ENCODE data around the gene TSPAN9.

TSPAN9 gene, protein sequence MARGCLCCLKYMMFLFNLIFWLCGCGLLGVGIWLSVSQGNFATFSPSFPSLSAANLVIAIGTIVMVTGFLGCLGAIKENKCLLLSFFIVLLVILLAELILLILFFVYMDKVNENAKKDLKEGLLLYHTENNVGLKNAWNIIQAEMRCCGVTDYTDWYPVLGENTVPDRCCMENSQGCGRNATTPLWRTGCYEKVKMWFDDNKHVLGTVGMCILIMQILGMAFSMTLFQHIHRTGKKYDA
- long read RNA-seq, result 0 reads

DNA sequence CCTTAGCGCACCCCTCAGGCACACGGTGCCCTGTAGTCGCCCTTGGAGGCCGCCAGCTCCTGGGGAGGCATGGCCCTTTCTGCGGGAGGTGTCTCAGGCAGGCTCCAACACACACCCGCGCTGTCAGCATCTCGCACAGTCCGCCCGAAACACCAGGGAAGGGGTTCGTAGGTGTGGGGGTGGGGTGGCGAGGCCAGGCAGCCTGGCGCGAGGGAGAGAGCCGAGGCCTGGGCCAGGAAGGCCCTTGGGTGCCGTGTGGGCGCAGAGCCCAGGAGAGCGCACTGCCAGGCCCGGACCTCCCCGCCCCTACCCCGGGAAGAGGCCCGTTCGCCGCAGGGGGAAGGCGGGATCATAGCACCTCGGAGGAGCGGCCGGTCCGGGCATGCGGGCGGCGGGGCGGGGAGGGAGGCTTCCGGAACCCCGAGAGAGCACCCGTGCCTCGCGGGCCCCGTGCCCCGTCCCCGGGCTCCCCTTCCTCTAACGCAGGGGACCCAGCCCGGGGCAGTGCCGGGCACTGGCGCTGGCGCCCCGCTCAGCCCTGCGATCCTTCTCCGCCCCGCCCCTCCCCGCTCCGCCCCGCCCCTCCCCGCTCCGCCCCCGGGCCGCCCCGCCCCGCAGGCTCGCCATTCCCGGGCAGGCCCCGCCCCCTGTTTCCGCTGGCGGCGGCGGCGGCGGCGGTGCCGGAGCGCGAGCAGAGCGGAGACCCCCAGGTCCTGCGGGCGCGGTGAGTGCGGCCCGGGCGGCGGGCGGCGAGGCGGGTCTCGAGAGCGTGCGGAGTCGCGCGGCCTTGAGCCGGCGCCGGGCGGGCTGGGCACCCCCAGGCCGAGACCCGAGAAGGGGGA, at the start of gene TSPAN9:
Gene TSPAN9, plus strand, starts transcription at position 650 of the 842 bp plus-strand sequence. CDS start 123,815 bp downstream, outside the sequence.
- DNase-seq (ENCODE audit: low read depth in 1 of 2, low spot score in 1 of 2), result peak in 1 of 2 experiments; percentile 15
- TF ChIP-seq POLR2AphosphoS5 (IDR thresholded peaks at IDR 0.05; ENCODE audit: low read depth) (no peak), GABPA (IDR thresholded peaks at IDR 0.05; ENCODE audit: low read depth) (no peak), SPI1 (IDR thresholded peaks at IDR 0.05; ENCODE audit: borderline replicate concordance, low read depth) (no peak)
- TF ChIP-seq, protein P1, sequence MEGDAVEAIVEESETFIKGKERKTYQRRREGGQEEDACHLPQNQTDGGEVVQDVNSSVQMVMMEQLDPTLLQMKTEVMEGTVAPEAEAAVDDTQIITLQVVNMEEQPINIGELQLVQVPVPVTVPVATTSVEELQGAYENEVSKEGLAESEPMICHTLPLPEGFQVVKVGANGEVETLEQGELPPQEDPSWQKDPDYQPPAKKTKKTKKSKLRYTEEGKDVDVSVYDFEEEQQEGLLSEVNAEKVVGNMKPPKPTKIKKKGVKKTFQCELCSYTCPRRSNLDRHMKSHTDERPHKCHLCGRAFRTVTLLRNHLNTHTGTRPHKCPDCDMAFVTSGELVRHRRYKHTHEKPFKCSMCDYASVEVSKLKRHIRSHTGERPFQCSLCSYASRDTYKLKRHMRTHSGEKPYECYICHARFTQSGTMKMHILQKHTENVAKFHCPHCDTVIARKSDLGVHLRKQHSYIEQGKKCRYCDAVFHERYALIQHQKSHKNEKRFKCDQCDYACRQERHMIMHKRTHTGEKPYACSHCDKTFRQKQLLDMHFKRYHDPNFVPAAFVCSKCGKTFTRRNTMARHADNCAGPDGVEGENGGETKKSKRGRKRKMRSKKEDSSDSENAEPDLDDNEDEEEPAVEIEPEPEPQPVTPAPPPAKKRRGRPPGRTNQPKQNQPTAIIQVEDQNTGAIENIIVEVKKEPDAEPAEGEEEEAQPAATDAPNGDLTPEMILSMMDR (IDR thresholded peaks at IDR 0.05; ENCODE audit: insufficient read depth, low read length), result no peak
- TF ChIP-seq, protein P2, sequence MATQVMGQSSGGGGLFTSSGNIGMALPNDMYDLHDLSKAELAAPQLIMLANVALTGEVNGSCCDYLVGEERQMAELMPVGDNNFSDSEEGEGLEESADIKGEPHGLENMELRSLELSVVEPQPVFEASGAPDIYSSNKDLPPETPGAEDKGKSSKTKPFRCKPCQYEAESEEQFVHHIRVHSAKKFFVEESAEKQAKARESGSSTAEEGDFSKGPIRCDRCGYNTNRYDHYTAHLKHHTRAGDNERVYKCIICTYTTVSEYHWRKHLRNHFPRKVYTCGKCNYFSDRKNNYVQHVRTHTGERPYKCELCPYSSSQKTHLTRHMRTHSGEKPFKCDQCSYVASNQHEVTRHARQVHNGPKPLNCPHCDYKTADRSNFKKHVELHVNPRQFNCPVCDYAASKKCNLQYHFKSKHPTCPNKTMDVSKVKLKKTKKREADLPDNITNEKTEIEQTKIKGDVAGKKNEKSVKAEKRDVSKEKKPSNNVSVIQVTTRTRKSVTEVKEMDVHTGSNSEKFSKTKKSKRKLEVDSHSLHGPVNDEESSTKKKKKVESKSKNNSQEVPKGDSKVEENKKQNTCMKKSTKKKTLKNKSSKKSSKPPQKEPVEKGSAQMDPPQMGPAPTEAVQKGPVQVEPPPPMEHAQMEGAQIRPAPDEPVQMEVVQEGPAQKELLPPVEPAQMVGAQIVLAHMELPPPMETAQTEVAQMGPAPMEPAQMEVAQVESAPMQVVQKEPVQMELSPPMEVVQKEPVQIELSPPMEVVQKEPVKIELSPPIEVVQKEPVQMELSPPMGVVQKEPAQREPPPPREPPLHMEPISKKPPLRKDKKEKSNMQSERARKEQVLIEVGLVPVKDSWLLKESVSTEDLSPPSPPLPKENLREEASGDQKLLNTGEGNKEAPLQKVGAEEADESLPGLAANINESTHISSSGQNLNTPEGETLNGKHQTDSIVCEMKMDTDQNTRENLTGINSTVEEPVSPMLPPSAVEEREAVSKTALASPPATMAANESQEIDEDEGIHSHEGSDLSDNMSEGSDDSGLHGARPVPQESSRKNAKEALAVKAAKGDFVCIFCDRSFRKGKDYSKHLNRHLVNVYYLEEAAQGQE (IDR thresholded peaks at IDR 0.05; ENCODE audit: insufficient replicate concordance, low read depth), result no peak
- no peak within 1 kb of the TSS for H3K27ac ChIP-seq (replicated peaks)
- H3K27me3 ChIP-seq (ENCODE audit: insufficient read depth, poor library complexity, severe bottlenecking), result peaks cover 26% of the 10 kb centered on the region
- peak within 1 kb of the TSS; percentile 44 for H3K4me3 ChIP-seq (replicated peaks; ENCODE audit: insufficient read depth, low read length)

DNA sequence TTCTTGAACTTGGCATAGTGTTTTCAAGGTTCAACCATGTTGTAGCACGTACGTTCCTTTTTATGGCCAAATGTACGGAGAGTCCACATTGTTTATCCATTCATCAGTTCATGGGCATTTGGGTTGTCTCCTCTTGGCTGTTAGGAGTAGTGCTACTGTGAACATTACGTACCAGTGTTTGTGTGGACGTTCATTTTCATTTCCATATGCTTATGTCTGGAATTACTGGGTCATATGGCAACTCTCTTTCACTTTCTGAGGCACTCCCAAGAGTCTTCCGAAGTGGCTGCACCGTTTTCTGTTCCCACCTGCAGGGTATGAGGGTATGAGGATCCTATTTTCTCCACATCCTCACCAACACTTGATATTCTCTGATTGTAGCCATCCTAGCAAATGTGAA, 49.1 kb upstream of the TSPAN9 start:
- TF ChIP-seq, protein P1 (IDR thresholded peaks at IDR 0.05; ENCODE audit: insufficient read depth, low read length), result no peak
- TF ChIP-seq, protein P2 (IDR thresholded peaks at IDR 0.05; ENCODE audit: insufficient replicate concordance, low read depth), result no peak
- TF ChIP-seq POLR2AphosphoS5 (IDR thresholded peaks at IDR 0.05; ENCODE audit: low read depth), result no peak
- no peak for TF ChIP-seq GABPA (IDR thresholded peaks at IDR 0.05; ENCODE audit: low read depth)
- no peak for TF ChIP-seq SPI1 (IDR thresholded peaks at IDR 0.05; ENCODE audit: borderline replicate concordance, low read depth)
- H3K27me3 ChIP-seq (ENCODE audit: insufficient read depth, poor library complexity, severe bottlenecking), result peaks cover 2% of the 10 kb centered on the region
- DNase-seq (ENCODE audit: low read depth in 1 of 2, low spot score in 1 of 2), result no peak
- H3K27ac ChIP-seq (replicated peaks), result no peak overlapping the region
- H3K4me3 ChIP-seq (replicated peaks; ENCODE audit: insufficient read depth, low read length), result no peak overlapping the region

DNA sequence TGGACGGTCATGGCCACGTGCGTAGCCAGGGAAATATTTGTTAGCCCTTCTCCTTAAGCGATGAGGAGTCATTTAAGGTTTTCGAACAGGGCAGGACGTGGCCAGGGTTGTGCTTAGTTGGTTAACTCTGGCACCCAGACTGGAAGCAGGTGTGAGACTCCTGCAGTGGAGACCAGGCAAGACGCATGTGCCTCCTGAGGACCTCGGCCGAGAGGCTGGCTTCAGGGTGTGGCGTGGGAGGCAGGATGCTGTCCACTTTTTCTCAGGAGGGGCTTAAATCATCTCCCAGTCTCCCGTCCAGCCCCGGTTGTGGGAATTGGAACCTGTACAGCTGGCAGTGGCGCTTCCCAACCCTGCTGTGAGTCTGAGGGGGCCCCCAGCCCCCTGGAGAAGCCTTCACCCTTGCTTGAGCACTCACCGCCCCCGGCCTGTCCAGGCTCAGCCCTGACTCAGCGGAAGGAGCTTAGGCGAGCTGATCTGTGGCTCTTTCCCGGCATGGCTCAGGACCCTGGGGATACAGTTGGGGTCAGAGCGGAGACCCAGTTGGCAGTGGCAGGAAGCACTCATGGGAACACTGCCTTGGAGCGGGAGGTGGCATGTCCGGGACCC, 46.3 kb upstream of the TSPAN9 start:
- TF ChIP-seq, protein P2 (IDR thresholded peaks at IDR 0.05; ENCODE audit: insufficient replicate concordance, low read depth), result no peak
- TF ChIP-seq, protein P1 (IDR thresholded peaks at IDR 0.05; ENCODE audit: insufficient read depth, low read length), result no peak
- TF ChIP-seq POLR2AphosphoS5 (IDR thresholded peaks at IDR 0.05; ENCODE audit: low read depth) (no peak), GABPA (IDR thresholded peaks at IDR 0.05; ENCODE audit: low read depth) (no peak), SPI1 (IDR thresholded peaks at IDR 0.05; ENCODE audit: borderline replicate concordance, low read depth) (no peak)
- H3K4me3 ChIP-seq (replicated peaks; ENCODE audit: insufficient read depth, low read length), result no peak overlapping the region
- H3K27ac ChIP-seq (replicated peaks), result no peak overlapping the region
- peaks cover 2% of the 10 kb centered on the region for H3K27me3 ChIP-seq (ENCODE audit: insufficient read depth, poor library complexity, severe bottlenecking)
- no peak for DNase-seq (ENCODE audit: low read depth in 1 of 2, low spot score in 1 of 2)
